H9 (cell line): ENCODE results near the gene CCDC68. TPM values are rescaled to one million over a fixed set of nuclear protein-coding genes. Genes with fewer than 3 reads are reported as not detected.

Experiments
- DNase-seq: peaks from one replicate; pipeline ENCODE4 v3.0.0-alpha.2; 2017
- H2AFZ ChIP-seq: one replicate; pipeline ENCODE4 v1.6.1; 2013; ENCODE audit warnings: mild to moderate bottlenecking, low read length, control low read depth, moderate library complexity
- H2AK5ac ChIP-seq: 2 replicates; pipeline ENCODE4 v1.6.1; 2013; ENCODE audit warnings: low read length, control low read depth, mixed read lengths; ENCODE audit not compliant: insufficient read length
- H2BK120ac ChIP-seq: one replicate; pipeline ENCODE4 v1.6.1; 2013; ENCODE audit warnings: low read depth, mild to moderate bottlenecking, low read length, control low read depth, inconsistent platforms; ENCODE audit not compliant: poor library complexity, severe bottlenecking
- H2BK12ac ChIP-seq: 2 replicates; pipeline ENCODE4 v1.6.1; 2013; ENCODE audit warnings: low read length, control low read depth, mixed read lengths, low read depth; ENCODE audit not compliant: insufficient read length
- H2BK15ac ChIP-seq: 2 replicates; pipeline ENCODE4 v1.6.1; 2013; ENCODE audit warnings: low read depth, low read length, control low read depth
- H2BK20ac ChIP-seq: one replicate; pipeline ENCODE4 v1.6.1; 2013; ENCODE audit warnings: low read depth, mild to moderate bottlenecking, low read length, control low read depth, inconsistent platforms; ENCODE audit not compliant: poor library complexity, severe bottlenecking
- H2BK5ac ChIP-seq: 2 replicates; pipeline ENCODE4 v1.6.1; 2013; ENCODE audit warnings: low read length, control low read depth, mixed read lengths; ENCODE audit not compliant: insufficient read length
- H3K14ac ChIP-seq: 2 replicates; pipeline ENCODE4 v1.6.1; 2013; ENCODE audit warnings: low read length, control low read depth; ENCODE audit not compliant: insufficient read depth
- H3K18ac ChIP-seq: 2 replicates; pipeline ENCODE4 v1.6.1; 2013; ENCODE audit warnings: low read depth, mild to moderate bottlenecking, mixed read lengths, low read length, control low read depth; ENCODE audit not compliant: insufficient read length
- H3K23ac ChIP-seq: 2 replicates; pipeline ENCODE4 v1.6.1; 2013; ENCODE audit warnings: low read length, control low read depth, mixed read lengths, low read depth; ENCODE audit not compliant: insufficient read length
- H3K23me2 ChIP-seq: 2 replicates; pipeline ENCODE4 v1.6.1; 2013; ENCODE audit warnings: low read depth, mild to moderate bottlenecking, mixed read lengths, low read length, control low read depth; ENCODE audit not compliant: insufficient read length, poor library complexity, severe bottlenecking
- H3K27ac ChIP-seq: 2 replicates; pipeline ENCODE4 v1.5.1; 2013; ENCODE audit warnings: low read length, control low read depth, mixed read lengths, low read depth; ENCODE audit not compliant: insufficient read length
- H3K27me3 ChIP-seq: 2 replicates; pipeline ENCODE4 v1.6.1; 2013; ENCODE audit warnings: low read length, control low read depth, inconsistent platforms; ENCODE audit not compliant: insufficient read depth
- H3K4ac ChIP-seq: 2 replicates; pipeline ENCODE4 v1.6.1; 2013; ENCODE audit warnings: low read depth, mild to moderate bottlenecking, control low read depth, inconsistent platforms, low read length, moderate library complexity
- H3K4me1 ChIP-seq: 2 replicates; pipeline ENCODE4 v1.6.1; 2013; ENCODE audit warnings: low read length, control low read depth, inconsistent platforms; ENCODE audit not compliant: insufficient read depth
- H3K4me2 ChIP-seq: 2 replicates; pipeline ENCODE4 v1.6.1; 2013; ENCODE audit warnings: low read length, control low read depth, mixed read lengths; ENCODE audit not compliant: insufficient read length, insufficient read depth
- H3K56ac ChIP-seq: 2 replicates; pipeline ENCODE4 v1.6.1; 2013; ENCODE audit warnings: low read depth, mild to moderate bottlenecking, mixed read lengths, low read length, control low read depth; ENCODE audit not compliant: insufficient read length
- H3K79me1 ChIP-seq: 2 replicates; pipeline ENCODE4 v1.6.1; 2013; ENCODE audit warnings: low read depth, mild to moderate bottlenecking, moderate library complexity, low read length, control low read depth, inconsistent platforms; ENCODE audit not compliant: insufficient read depth, poor library complexity, severe bottlenecking
- H3K79me2 ChIP-seq: 2 replicates; pipeline ENCODE4 v1.6.1; 2013; ENCODE audit warnings: low read length, control low read depth, inconsistent platforms; ENCODE audit not compliant: insufficient read depth
- H3K9ac ChIP-seq: 2 replicates; pipeline ENCODE4 v1.6.1; 2013; ENCODE audit warnings: low read length, control low read depth, mixed read lengths; ENCODE audit not compliant: insufficient read length; ENCODE audit errors: extremely low read depth
- H3K9me3 ChIP-seq: one replicate; pipeline ENCODE4 v1.6.1; 2013; ENCODE audit warnings: low read depth, low read length, inconsistent platforms; ENCODE audit not compliant: control insufficient read depth
- H3T11ph ChIP-seq: one replicate; pipeline ENCODE4 v1.6.1; 2013; ENCODE audit warnings: mild to moderate bottlenecking, low read length, control low read depth, inconsistent platforms
- H4K20me1 ChIP-seq: one replicate; pipeline ENCODE4 v1.6.1; 2013; ENCODE audit not compliant: control insufficient read depth, insufficient read length, insufficient read depth
- H4K5ac ChIP-seq: 2 replicates; pipeline ENCODE4 v1.6.1; 2013; ENCODE audit warnings: low read depth, mild to moderate bottlenecking, mixed read lengths, low read length, control low read depth; ENCODE audit not compliant: insufficient read length
- H4K8ac ChIP-seq: replicated peaks from 2 replicates; pipeline ENCODE4 v1.6.1; 2013; ENCODE audit warnings: low read length, control low read depth, mixed read lengths, low read depth; ENCODE audit not compliant: insufficient read length
- H4K91ac ChIP-seq: 2 replicates; pipeline ENCODE4 v1.6.1; 2013; ENCODE audit warnings: low read depth, mild to moderate bottlenecking, moderate library complexity, mixed read lengths, low read length, control low read depth; ENCODE audit not compliant: insufficient read length
- H3K27ac Mint-ChIP-seq, 3 experiments: 2 replicates in 2 of 3; 3 replicates in 1 of 3; pipeline ENCODE4 v1.8.0; 2020 to 2021; ENCODE audit warnings: mixed read lengths in 3 of 3, mild to moderate bottlenecking in 1 of 3, moderate library complexity in 1 of 3
- H3K27me3 Mint-ChIP-seq: 2 replicates; pipeline ENCODE4 v1.8.0; 2021; ENCODE audit warnings: low read depth, mild to moderate bottlenecking, moderate library complexity, mixed read lengths
- H3K36me3 Mint-ChIP-seq, 3 experiments: 2 replicates in 2 of 3; 3 replicates in 1 of 3; pipeline ENCODE4 v1.8.0; 2020 to 2021; ENCODE audit warnings: low read depth in 3 of 3, mixed read lengths in 3 of 3; ENCODE audit not compliant: insufficient read depth in 1 of 3
- H3K4me1 Mint-ChIP-seq, 2 experiments: 2 replicates each; pipeline ENCODE4 v1.8.0; 2020; ENCODE audit warnings: mixed read lengths in 2 of 2
- H3K4me3 Mint-ChIP-seq, 2 experiments: 2 replicates in 1 of 2; 3 replicates in 1 of 2; pipeline ENCODE4 v1.8.0; 2020 to 2021; ENCODE audit warnings: mild to moderate bottlenecking in 2 of 2, mixed read lengths in 2 of 2, moderate library complexity in 1 of 2
- H3K9me3 Mint-ChIP-seq, 2 experiments: 2 replicates in 1 of 2; 3 replicates in 1 of 2; pipeline ENCODE4 v1.8.0; 2020; ENCODE audit warnings: mild to moderate bottlenecking in 2 of 2, mixed read lengths in 2 of 2, moderate library complexity in 1 of 2
- WGBS: extraction: QIAGEN DNeasy Blood & Tissue Kit; methylation state at CpG from one replicate; pipeline ENCODE4 v1.1.7; 2013; ENCODE audit warnings: missing lambda C conversion rate, low lambda C conversion rate, mixed read lengths; ENCODE audit not compliant: insufficient read length; ENCODE audit errors: extremely low coverage; 5-methylcytosine and 5-hydroxymethylcytosine counted together
- total RNA-seq: library from RNA; stranded (reverse); gene quantifications from 2 replicates; pipeline ENCODE4 v1.2.1, GENCODE V29; 2021
- TF ChIP-seq, protein P1 (sequence below): fragments of 200-600 bp; sonication (generic); conservative IDR thresholded peaks from 3 replicates; pipeline ENCODE4 v1.8.0; 2021; ENCODE audit warnings: antibody characterized with exemption, mild to moderate bottlenecking

Gene CCDC68
- total RNA-seq, 1 experiment from 2014 or later = not detected

DNA sequence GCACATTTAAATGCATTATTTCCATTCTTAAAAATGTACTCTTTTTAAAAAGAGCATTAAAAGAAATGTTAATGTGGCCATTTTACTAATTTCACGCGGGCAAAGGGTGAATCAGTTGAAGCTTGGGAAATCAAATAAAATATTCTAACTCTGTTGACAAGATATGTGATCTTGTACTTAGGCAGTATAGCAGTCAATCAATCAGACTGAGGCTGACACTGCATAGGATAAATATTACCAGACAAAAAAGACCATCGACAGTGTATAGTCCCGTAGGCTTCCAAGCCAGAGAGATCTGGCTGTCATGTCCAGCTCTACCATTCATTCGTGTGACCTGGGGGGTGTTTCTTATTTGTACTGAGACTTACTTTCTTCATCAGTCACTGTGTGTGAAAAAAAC is 39.8 kb upstream of the CCDC68 start:
- H4K91ac ChIP-seq = no peak overlapping the region
- no peaks in the 10 kb centered on the region for H3K27me3 ChIP-seq
- Mint-ChIP-seq H3K4me1 (peaks cover 12 to 15% of the 10 kb centered on the region in 2 experiments), H3K27ac (no peak overlapping the region), H3K27me3 (no peaks in the 10 kb centered on the region), H3K9me3 (no peaks in the 10 kb centered on the region), H3K4me3 (no peak overlapping the region), H3K36me3 (no peaks in the 10 kb centered on the region)
- H3K4me2 ChIP-seq = no peak overlapping the region
- H2BK5ac ChIP-seq = no peak overlapping the region
- H2BK15ac ChIP-seq = no peak overlapping the region
- H3K9ac ChIP-seq = no peak overlapping the region
- H3K56ac ChIP-seq = no peak overlapping the region
- no peak overlapping the region for H2AFZ ChIP-seq
- no peak overlapping the region for H3K4ac ChIP-seq
- H3K79me1 ChIP-seq = no peaks in the 10 kb centered on the region
- H3K14ac ChIP-seq = no peak overlapping the region
- H4K5ac ChIP-seq = no peak overlapping the region
- H3K9me3 ChIP-seq = no peaks in the 10 kb centered on the region
- no peak overlapping the region for H3T11ph ChIP-seq
- no peak overlapping the region for H2BK20ac ChIP-seq
- no peak overlapping the region for H4K8ac ChIP-seq
- H3K4me1 ChIP-seq = peaks cover 2% of the 10 kb centered on the region; the same call in 1 of the 2 replicates
- H3K23ac ChIP-seq = no peak overlapping the region
- H2AK5ac ChIP-seq = no peak overlapping the region
- TF ChIP-seq, protein P1, sequence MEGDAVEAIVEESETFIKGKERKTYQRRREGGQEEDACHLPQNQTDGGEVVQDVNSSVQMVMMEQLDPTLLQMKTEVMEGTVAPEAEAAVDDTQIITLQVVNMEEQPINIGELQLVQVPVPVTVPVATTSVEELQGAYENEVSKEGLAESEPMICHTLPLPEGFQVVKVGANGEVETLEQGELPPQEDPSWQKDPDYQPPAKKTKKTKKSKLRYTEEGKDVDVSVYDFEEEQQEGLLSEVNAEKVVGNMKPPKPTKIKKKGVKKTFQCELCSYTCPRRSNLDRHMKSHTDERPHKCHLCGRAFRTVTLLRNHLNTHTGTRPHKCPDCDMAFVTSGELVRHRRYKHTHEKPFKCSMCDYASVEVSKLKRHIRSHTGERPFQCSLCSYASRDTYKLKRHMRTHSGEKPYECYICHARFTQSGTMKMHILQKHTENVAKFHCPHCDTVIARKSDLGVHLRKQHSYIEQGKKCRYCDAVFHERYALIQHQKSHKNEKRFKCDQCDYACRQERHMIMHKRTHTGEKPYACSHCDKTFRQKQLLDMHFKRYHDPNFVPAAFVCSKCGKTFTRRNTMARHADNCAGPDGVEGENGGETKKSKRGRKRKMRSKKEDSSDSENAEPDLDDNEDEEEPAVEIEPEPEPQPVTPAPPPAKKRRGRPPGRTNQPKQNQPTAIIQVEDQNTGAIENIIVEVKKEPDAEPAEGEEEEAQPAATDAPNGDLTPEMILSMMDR = no peak
- no peaks in the 10 kb centered on the region for H3K79me2 ChIP-seq
- H3K23me2 ChIP-seq = no peaks in the 10 kb centered on the region
- no peaks in the 10 kb centered on the region for H4K20me1 ChIP-seq
- H2BK120ac ChIP-seq = no peak overlapping the region
- DNase-seq = no peak
- H3K27ac ChIP-seq = no peak overlapping the region
- no peak overlapping the region for H3K18ac ChIP-seq
- no peak overlapping the region for H2BK12ac ChIP-seq
- WGBS = no CpG with 5 or more reads among the region's 5 CpGs
